Measurements from ENCODE around the gene BABAM2.

Gene BABAM2

DNA sequence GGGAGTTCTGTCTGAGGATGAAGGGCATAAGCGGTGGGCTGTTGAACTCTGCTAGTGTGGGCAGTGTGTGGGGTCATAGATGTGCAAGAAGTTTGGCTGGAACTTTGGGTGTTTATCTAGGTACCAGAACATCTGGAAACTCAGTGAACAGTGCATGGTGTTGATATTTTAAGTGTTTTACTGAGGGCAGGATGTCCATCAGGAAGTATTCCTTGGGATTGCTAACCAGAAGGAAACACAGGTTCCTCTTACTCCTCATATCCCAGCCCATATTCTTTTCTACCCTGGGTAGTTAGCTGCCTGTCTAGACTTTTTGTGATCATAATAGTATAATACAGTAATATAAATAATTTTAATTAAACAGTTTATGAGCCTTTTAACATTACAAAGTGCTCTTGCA is 15.5 kb downstream of the BABAM2 start:
- intact Hi-C loops (cut with DNase I): no loop called here
- no peak for DNase-seq

DNA sequence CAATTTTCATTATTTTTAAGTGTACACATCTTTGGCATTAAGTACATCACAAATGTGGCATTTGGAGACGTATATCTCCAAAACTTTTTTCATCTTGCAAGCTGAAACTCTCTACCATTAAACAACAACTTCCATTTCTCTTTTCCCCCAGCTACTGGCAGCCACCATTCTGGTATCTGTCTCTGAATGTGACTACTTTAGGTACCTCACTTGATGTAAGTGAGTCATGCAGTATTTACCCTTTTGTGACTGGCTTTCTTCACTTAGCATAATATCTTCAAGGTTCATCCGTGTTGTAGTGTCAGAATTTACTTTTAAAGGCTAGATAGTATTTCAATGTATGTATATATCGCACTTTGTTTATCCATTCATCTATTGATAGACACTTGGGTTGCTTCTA is 17.0 kb downstream of the BABAM2 start:
- no peak for DNase-seq
- intact Hi-C loops (cut with DNase I): no loop called here

DNA sequence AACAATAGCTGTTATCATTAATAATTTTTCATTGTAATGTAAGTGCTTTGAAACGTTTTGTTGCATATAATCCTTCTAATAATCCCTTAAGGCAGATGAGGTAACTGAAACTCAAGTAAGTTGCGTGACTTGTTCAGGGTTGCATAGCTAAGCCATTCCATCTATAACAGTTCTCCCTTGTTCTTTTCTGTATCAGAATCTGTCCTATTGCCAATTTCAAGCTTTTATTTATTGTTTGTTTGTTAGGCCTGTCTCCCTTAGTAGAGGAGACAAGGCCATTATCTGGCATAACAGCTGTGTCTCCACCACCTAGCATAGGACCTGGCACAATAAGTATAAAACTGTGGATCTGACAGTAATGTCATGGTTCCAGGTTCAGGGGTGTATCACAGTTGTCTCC is 19.4 kb downstream of the BABAM2 start:
- intact Hi-C loops (cut with DNase I): no loop called here
- no peak for DNase-seq

DNA sequence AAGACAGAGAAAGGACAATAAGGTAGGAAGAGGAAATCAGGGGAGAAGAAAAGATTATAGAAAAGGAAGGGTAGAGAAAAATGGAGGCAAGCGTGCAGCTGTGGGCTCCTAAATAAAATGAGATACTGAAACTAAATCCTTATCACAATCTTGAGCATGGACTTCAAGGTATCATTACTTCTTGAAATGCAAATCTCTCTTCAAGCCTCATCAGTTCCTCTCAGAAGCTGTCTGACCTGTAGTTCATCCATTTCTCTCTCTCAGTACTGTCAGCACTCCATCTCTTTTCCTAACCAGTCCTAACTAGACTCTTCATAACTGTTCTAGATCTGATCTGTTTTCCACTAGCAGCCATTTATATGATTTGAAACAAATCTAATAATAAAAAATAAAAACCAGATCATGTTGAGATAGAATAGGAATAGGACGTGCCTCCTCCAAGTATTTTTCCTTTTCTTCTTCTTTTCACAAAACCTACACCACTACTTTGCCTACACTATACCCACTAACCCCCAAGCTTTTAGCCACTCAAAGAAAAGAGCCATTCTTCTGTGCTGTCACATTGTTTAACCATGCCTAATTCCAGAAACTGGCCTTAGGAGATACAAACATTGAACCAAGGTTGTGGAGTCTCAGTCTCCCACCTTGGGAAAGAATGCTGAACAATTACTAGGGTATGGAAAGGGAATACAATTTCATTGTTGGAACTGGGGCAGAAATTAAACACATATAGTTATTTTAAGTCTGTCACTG is 21.1 kb downstream of the BABAM2 start:
- intact Hi-C loops (cut with DNase I): no loop called here
- no peak for DNase-seq

DNA sequence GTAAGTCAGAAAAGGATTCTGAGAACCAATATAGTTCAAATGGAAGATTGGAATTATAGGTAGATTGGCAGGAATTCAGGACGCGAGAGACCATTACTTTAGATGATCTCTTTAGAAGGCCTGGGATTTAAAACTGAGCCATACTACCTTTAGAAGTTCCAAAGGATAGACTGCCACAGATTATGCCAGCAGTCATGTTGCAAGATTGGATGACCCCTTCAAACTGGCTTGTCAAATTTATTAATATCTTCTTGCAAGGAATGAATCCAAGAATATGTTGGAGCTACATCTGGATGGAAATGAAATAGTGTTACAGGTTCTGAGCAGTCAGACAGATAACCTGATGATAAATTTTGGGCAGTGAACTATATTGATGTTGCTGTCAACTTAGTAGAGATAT is 22.0 kb downstream of the BABAM2 start:
- intact Hi-C loops (cut with DNase I): no loop called here
- no peak for DNase-seq

DNA sequence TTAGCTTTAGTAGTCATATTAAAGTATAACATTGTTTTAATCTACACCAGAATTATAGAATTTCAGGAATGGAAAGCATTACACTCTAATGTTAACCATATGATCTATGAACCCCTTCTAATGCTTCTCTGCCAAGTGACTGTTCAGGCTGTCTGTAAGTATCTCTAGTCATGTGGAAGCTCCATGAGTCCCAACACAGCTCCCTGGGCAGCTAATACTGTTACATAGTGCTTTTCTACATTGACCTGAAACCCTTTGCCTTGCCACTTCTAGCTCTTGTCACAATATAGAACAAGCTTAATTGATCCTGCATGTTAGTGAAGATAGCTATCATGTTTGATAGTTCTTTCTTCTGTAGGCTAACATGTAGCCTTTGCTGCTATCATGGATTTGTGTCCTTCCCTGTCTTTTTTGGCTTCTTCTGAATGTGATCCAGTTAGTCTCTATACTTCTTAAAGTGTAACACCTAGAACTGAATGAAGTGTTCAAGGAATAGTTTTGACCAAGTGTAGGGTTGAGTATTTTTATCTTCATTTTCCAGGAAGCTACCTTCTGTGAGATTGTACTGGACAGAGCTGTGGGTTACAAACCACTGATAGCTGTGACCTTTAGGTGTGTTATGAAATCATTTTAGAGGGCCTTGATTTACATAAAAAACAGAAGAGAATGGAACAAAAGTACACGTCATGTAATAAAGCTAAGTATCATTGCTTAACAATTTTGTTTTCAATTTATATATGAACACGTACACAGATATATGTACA is 23.7 kb downstream of the BABAM2 start:
- no peak for DNase-seq
- intact Hi-C loops (cut with DNase I): no loop called here

DNA sequence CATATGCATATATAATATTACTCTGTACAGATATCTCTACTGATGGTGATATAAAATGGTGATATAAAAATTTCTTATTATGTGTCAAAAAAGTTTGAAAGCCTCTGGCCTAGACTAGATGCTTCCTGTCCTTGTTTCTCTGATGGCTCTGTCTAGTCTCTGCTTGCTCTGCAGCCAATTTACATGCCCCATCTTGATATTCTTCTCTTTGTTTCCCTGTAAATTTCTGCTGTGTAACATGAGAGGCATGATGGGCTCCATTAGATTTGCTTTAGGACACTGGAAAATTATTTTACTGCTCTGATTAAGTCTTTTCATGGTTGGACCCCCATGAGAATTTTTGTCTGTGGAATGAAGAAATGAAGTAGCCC is 24.3 kb downstream of the BABAM2 start:
- intact Hi-C loops (cut with DNase I): no loop called here
- no peak for DNase-seq

DNA sequence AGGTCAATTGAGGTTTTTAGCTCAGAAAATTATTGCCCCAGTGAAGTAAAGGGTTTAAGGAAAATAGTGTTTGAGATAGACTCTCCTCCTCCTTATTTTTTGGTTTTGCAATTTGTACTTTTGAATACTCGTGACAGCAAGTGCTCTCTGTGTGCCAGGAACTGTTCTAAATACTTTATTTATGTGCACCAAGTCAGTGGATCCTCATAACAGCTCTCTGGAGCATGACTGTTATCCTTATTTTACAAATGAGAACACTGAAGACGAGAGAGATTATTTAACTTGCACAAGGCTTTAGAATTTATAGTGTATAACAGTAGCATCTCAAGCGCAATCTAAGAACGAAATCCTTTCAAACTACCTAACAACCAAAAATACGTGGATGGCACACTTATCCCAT is 24.7 kb downstream of the BABAM2 start:
- intact Hi-C loops (cut with DNase I): no loop called here

DNA sequence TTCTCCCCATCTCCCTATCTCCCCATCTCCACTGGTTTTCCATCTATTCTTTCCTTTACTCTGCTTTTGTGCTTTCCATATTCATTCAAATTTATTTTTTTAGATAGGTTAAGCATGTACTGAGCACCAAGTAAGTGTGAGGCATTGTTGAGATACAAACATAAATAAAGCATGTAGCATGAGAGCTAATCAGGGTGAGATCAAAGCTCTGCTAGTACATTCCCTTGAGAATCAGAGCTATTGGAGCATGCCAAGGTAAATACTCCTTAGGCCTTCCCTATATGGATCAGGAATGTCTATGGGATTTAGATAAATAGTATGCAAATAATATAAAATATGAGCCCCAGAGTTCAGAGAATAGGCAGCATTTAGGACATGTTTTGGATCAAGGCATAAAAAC is 25.3 kb downstream of the BABAM2 start:
- intact Hi-C loops (cut with DNase I): no loop called here
- no peak for DNase-seq

More for the DNA sequence above, 24.7 kb downstream of the BABAM2 start:
- DNase-seq: no peak

DNA sequence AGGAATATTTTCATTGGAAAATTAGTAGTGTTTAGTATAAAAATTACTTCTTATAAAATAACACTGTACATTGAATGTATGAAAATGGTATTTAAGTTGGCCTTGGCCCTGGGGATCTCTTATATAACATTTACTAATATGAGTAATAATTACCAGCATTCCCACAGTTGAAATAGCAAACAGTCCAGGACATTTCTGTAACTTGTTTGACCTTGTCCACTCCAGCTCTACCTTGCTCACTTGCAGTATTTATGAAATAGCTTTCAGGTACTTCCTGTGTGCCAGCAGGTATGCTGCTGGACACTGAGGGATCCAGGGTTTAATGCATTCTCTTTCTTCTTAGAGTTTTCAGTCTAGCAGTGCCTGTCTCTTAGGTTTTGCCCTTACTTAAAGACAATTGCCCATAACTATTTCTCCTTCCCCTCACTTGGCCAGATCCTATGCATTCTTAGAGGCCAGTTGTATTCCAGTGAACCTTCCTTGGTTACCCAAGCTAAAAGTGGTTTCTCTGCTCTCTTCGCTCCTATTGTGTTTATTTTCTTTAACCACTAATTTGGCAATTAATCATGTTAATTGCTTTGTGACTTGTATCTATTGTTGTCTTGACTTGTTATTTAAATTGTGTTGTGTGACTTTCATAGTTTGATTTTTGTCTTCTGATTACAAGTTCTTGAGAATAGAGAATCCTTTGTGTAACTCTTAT is 25.9 kb downstream of the BABAM2 start:
- DNase-seq: no peak
- intact Hi-C loops (cut with DNase I): no loop called here

DNA sequence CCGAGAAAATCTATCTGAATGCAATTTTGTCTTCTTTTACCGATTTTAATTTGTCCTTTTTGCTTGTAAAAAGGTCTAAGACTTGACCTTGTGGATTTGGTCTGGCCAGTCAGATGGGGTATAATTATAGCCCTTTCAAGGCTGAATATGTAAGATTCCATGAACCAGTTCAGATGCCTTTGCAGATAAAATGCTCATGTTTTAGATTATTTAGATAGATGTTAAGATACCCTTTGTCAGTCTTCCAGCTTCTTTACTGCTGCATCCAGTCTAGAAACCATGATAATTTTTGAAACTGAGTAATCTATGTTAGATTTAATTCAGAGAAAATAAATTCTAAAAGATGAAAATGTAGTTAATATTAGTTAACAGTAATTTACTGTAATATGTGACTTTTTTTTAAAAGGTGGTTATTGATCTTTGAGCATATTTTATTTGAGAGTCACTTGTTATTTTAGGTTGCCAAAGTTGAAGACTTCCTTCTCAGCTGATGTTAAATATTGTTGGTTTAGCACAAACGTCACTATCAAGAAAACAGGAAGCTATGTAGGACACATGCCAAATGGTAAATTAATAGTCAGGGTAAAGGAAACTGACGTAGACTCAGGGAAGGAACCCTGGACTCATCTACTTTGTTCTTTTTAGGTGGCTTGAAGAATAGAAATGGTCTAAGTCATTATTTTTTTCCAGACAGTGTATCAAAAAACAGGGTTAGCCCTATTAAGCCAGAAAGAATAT is 29.8 kb downstream of the BABAM2 start:
- intact Hi-C loops (cut with DNase I): no loop called here
- no peak for DNase-seq

DNA sequence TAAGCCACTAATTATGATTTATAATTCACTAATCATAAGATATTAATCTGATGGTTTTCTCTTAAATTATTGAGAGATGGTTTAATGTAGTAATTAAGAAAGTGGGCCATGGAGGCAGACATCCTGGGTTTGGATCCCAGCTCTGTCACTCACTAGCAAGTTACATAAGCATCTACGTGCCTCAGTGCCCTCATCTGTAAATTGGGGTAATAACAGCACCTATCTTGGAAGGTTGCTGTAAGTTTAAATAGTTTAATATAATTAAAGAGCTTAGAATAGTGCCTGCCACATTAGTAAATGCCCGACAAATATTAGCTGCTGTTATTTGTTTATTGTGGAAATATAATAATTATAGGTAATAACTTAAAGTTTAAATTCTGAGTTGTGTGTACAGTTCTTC is 30.9 kb downstream of the BABAM2 start:
- intact Hi-C loops (cut with DNase I): no loop called here
- no peak for DNase-seq

DNA sequence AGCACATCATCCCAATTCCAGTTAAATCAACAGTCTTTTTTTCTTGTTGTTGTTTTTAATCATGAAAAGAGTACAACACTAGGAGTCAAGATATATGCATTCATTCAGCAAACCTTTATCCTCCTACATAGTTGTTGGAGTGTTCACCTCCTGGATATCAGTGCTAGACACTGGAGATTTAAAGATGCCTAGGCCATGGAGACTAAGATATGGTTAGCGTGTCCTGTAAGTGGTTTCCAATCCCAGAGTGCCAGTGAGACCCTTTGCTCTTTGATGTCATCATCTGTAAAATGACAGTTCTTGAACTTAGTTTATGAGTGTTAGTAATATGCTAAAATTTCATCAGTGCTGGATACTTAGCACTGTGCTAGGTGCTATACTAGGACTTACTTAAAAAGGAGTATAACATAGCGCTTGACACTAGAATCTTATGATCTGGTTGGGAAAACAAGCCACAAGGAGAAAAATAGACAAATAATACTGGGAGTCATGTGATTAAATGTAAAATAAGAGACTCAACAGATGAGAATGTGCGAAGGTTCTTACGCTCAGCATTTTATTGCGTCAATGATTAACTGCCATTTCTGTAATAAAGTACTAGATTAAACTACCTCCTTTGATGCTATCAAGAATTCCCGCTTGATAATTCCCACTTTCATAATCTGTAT is 31.5 kb downstream of the BABAM2 start:
- no peak for DNase-seq
- intact Hi-C loops (cut with DNase I): no loop called here

DNA sequence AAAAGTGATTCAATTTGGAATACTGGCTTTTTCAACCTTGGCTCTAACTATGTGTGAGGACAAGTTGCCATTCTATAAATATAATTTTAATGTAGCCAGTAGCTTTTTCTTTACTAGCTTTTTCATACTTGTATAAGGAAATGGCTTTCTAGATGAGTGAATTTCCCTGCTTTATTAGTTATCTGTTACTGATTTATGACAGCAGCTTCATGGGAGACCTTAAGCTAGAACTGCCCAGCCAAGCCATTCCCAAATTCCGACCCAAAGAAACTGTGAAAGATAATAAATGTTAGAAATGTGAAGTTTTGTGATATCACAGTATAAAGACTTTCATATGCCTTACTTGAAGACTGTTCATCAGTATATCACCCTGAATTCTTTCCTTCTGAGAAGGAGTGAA is 32.3 kb downstream of the BABAM2 start:
- DNase-seq: no peak
- intact Hi-C loops (cut with DNase I): no loop called here

DNA sequence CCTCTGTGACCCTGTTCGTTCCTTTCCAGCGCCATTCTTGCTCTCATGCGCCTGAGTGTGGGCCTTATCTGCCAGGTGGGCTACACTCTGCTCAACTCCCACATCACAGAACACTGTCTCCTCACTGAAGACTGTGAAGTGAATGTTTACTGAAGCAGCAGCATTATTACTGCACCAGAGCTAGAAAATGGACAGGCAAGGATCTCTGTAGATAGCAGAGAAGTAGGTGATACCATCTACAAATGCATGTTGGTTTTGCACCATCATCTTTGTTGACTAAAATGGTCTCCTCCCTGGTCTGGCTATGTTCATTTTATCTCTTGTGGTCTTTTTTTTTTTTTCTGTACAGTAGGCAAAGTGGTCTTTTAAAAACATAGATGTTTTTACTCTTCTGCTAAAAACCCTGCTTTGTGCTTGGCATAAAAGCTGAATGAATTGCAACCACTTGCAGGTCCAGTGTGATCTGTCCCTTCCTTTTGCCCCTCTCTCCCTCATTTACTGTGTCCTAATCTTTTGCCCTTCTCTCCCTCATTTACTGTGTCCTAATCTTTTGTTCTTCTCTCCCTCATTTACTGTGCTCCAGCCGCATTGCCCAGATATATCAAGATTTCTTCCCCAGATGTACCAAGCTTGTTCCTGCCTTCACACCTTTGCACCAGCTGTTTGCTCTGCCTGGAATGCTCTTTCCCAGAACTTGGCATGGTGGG is 35.4 kb downstream of the BABAM2 start:
- intact Hi-C loops (cut with DNase I): no loop called here
- DNase-seq: no peak

DNA sequence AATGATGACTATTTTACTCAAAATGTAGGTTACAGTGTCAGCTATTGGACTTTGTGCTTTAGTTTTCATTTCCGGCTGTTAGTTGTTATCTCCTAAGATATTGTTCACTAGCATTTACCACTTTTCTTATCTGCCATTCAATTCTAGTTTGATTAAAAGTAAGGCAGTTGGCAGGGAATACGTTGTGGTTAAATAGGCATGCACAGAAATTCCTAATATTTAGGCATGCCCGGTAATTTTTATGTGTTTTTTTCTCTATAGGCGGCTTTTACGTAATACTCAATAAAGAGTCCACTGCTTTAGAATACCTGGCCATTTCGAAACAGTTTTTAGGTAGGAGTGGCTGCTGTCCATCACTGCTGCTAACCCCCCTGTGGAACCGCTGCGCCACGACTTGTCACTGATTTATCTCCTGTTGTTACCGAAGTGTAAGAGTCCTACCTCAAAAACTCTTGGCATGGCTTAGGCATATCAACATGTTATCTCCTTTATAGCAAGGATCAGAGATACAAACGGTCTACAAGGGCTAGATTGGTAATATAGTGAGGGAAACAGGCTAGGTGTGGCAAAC is 39.5 kb downstream of the BABAM2 start:
- intact Hi-C loops (cut with DNase I): loop anchor here (10.0 kb wide), 1 partner anchor 345 kb away; no protein-coding TSS in a partner anchor
- DNase-seq: no peak

DNA sequence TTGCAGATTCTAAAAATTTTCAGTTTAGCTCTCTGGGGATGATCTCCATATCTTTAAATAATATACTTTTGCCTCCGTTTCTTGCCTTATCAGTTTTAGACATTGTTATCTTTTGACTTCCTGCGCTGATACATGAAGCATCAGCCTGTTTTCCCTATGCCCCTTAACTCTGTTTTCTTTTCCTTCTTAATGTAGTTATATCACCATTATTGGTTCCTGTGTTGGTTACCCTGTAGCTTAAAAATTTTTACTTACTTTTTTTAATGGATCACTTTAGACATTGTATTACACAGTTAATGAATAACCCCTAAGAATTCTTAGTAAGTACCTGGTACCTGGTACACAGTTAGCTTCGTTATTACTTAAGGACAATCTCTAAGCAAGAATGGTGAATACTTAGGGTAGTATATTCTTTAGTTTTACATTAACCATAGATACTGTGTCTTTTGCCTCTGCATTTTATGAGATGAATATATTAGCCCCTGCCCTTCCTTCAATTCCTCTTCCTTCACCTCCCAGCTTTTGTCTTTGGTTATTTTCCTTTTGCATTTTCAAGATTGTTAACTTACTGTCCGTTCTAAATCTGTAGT is 40.9 kb downstream of the BABAM2 start:
- no peak for DNase-seq
- intact Hi-C loops (cut with DNase I): loop anchor here (10.0 kb wide), 1 partner anchor 343 kb away; no protein-coding TSS in a partner anchor

DNA sequence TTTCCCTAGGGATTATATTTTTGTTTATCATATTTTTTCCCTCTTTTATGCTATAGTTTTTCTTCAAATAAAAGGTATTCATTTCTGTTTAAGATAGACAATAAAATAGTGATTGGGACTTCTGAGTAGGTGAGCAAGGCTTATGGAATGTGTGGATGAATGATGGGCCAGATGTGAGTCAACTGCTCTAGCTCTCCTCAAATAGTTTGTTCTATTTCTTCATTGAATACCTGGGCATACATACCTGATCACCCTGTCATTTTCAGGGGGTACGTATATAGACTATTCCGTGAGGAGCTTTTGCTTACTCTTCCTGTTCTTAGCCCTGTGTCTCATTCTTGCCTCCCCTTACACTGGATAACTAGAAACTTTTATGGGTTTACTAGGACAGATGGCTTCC is 41.9 kb downstream of the BABAM2 start:
- no peak for DNase-seq
- intact Hi-C loops (cut with DNase I): loop anchor here (10.0 kb wide), 1 partner anchor 342 kb away; no protein-coding TSS in a partner anchor

DNA sequence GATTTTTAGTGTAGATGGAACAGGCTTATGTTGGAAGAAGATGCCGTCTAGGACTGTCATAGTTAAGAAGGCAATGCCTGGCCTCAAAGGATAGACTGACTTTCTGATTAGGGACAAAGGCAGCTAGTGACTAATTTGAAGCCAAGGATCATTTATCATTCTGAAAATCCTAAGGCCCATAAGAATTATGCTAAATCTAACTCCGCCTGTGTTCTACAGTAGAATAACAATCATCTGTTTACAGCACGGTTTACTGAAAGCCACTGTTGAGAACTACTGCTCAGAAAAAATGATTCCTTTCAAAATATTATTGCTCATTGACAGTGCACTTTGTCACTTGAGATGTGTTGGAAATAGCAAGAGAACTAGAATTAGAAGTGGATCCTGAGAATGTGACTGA is 44.5 kb downstream of the BABAM2 start:
- DNase-seq: no peak
- intact Hi-C loops (cut with DNase I): loop anchor here (10.0 kb wide), 1 partner anchor 340 kb away; no protein-coding TSS in a partner anchor
